HepG2 (cell line): Measurements from ENCODE around the gene IFI27L2.

Experiments used
- ARHGAP35 ChIP-seq: sonication (generic); formaldehyde crosslinking; IDR thresholded peaks from 2 replicates; pipeline ENCODE4 v1.9.0; 2022; ENCODE audit warnings: mild to moderate bottlenecking, inconsistent platforms, moderate library complexity, missing genetic modification reagents, borderline replicate concordance
- ARNT2 ChIP-seq: sonication (generic); formaldehyde crosslinking; IDR thresholded peaks from 2 replicates; pipeline ENCODE4 v1.8.0; 2022; ENCODE audit warnings: mild to moderate bottlenecking, low read depth, missing genetic modification reagents, moderate library complexity
- ARNTL ChIP-seq: sonication (generic); formaldehyde crosslinking; IDR thresholded peaks from 2 replicates; pipeline ENCODE4 v1.4.0; 2020; ENCODE audit warnings: mild to moderate bottlenecking, missing genetic modification reagents
- ATF3 ChIP-seq: sonication (generic); formaldehyde crosslinking; IDR thresholded peaks from 2 replicates; pipeline ENCODE4 v1.4.0; 2020; ENCODE audit warnings: missing genetic modification reagents
- ELF4 ChIP-seq: sonication (generic); formaldehyde crosslinking; IDR thresholded peaks from 2 replicates; pipeline ENCODE4 v1.5.0; 2020; ENCODE audit warnings: missing genetic modification reagents, mild to moderate bottlenecking, moderate library complexity, borderline replicate concordance
- FOXP4 ChIP-seq: sonication (generic); formaldehyde crosslinking; IDR thresholded peaks from 2 replicates; pipeline ENCODE4 v1.4.0; 2020; ENCODE audit warnings: missing genetic modification reagents
- HOXA3 ChIP-seq: sonication (generic); formaldehyde crosslinking; IDR thresholded peaks from 2 replicates; pipeline ENCODE4 v1.5.0; 2020; ENCODE audit warnings: missing genetic modification reagents
- KAT2B ChIP-seq: fragments of 150-350 bp; IDR thresholded peaks from 2 replicates; pipeline ENCODE4 v1.6.1; 2014; ENCODE audit warnings: low read depth, low read length, borderline replicate concordance
- KLF11 ChIP-seq: IDR thresholded peaks from 2 replicates; pipeline ENCODE4 v1.6.1; 2016; ENCODE audit warnings: missing compliant biosample characterization
- MZF1 ChIP-seq: sonication (generic); formaldehyde crosslinking; IDR thresholded peaks from 2 replicates; pipeline ENCODE4 v1.8.1; 2023; ENCODE audit warnings: mild to moderate bottlenecking, missing genetic modification reagents, borderline replicate concordance
- NCOA1 ChIP-seq: sonication (generic); formaldehyde crosslinking; IDR thresholded peaks from 2 replicates; pipeline ENCODE4 v1.9.0; 2021; ENCODE audit warnings: missing genetic modification reagents
- RCOR2 ChIP-seq: IDR thresholded peaks from 2 replicates; pipeline ENCODE4 v1.6.1; 2016; ENCODE audit warnings: missing biosample characterization, missing genetic modification reagents
- ZNF121 ChIP-seq: sonication (generic); formaldehyde crosslinking; IDR thresholded peaks from 2 replicates; pipeline ENCODE4 v1.5.0; 2020; ENCODE audit warnings: mild to moderate bottlenecking, missing genetic modification reagents
- ZNF496 ChIP-seq: sonication (generic); formaldehyde crosslinking; IDR thresholded peaks from 2 replicates; pipeline ENCODE4 v1.8.1; 2023; ENCODE audit warnings: mild to moderate bottlenecking, moderate library complexity, missing genetic modification reagents; ENCODE audit not compliant: insufficient replicate concordance

GRCh38 chr14:94157197-94157596 lies 27.8 kb upstream of the IFI27L2 start:
- TF ChIP-seq ZNF496 (CRISPR knock-in tag) (no peak), ARNT2 (CRISPR knock-in tag) (no peak), ZNF121 (no peak), KLF11 (CRISPR knock-in tag) (no peak), ELF4 (CRISPR knock-in tag) (no peak), MZF1 (CRISPR knock-in tag) (no peak), KAT2B (no peak), RCOR2 (CRISPR knock-in tag) (no peak), FOXP4 (CRISPR knock-in tag) (no peak), ATF3 (no peak), ARHGAP35 (CRISPR knock-in tag) (no peak), ARNTL (CRISPR knock-in tag) (no peak), NCOA1 (CRISPR knock-in tag) (no peak), HOXA3 (CRISPR knock-in tag) (no peak)
